ELR (cell line): ENCODE results near the gene MCM6.

Source experiments
- DNase-seq: peaks from one replicate; pipeline ENCODE4 v3.0.0-alpha.2; 2015; ENCODE audit warnings: low read depth

The MCM6 gene

DNA sequence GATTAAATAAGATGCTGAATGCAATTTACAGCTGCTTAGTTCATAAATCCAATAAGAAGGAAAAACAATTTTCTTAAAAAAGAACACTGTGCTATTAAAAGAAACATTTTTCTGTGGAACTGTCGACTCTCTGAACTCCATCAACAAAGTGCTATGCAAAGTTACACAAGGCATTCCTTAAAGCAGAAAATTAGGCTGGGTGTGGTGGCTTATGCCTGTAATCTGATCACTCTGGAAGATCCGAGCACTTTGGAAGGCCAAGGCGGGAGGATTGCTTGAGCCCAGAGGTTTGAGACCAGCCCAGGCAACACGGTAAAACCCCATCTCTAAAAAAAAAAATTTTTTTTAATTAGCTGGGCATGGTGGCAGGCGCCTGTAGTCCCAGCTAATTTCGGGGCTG is 13.0 kb downstream of the MCM6 start:
- DNase-seq: no peak

DNA sequence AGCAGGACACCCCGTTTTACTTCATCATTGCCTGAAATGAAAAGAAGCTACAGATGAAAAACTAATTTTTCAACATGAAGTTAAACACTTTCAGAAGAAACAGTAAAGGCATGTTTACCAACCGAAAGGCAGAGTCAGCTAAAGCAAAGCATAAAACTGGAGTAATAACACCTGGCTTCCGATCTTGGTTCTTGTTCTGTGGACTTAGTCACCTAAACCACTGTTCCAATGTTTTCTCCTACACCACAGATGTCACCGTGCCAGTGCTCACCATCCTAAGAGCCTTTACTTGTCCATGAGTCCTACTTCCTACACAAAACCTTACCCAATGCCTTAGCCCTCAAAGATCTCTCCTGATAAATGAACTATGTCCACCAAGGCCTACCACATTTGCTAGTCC is 13.5 kb downstream of the MCM6 start:
- DNase-seq: no peak

DNA sequence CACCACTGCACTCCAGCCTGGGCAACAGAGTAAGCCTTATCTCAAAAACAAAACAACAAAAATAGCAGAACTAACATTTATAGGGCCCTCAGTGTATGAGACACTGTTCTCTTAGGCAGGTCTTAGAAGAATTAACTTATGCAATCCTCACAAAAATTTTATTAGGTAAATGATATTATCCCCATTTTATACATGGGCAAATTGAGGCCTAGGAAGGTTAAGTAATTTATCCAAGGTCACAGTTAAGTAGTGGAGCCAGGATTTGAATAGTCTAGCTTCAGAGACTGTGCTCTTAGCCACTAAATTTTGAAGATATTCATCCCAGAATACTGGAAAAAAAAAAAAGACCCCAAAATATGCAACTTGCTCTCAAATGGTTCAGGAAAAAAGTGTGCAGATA is 22.8 kb downstream of the MCM6 start:
- DNase-seq: no peak

DNA sequence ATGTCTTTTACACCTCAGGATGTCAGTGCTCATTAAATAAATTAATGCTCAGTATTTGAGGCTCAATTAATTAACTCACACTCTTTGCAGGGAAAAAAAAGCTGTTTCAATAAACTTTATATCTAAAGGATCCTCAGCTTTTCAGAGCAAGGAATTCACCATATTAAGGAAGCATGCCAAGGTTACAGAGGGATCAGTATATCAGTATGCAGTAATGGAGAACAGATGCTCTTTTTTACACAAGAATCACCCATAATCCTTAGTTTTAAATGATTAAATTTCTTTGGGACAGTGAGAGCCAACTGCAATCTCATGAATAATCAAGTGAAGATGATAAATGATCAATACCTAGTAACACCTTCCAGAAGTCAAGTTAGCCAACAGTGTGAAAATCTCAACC is 24.4 kb downstream of the MCM6 start:
- DNase-seq: no peak

DNA sequence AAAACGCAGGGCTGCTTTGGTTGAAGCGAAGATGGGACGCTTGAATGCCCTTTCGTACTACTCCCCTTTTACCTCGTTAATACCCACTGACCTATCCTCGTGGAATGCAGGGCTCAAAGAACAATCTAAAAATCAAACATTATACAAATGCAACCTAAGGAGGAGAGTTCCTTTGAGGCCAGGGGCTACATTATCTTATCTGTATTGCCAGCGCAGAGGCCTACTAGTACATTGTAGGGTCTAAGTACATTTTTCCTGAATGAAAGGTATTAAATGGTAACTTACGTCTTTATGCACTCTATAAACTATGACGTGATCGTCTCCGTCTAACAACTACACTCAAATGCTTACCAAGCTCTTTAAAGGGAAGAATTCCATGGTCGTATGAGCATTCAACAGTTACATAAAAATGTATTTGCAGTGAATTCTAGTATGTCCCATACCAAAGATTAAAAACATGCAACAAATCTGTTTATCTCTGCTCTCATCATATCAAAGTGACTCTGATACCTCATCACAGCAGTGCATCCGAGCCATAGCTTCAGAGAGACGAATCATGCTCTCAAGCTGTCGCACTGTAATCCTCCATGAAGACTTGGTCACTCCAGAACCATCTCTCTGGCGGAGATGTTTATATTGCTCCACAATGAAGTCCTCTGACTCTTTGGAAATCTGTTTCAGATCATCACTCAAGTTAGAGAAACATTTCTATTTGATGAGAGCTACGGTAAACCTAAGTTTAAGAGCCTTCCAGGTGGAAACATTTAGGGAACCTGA is 25.2 kb downstream of the MCM6 start:
- DNase-seq: no peak

DNA sequence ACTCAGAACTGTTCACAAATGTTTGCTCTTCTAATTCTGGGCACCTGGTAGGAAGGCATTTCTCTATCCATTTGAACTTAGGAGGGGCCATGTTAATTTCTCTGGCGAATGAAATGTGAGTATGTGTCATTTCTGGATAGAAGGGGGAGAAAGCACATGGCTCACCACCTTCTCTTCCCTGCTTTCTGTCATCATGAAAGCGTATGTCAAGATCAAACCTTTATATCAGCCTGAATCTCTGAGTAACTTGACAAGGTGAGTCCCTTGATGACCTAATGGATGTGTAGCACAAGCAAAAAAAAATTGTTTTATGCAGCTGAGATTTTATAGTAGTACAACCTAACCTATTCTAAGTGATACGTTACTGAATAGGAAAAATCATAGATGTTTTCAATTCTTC is 27.2 kb downstream of the MCM6 start:
- DNase-seq: no peak

DNA sequence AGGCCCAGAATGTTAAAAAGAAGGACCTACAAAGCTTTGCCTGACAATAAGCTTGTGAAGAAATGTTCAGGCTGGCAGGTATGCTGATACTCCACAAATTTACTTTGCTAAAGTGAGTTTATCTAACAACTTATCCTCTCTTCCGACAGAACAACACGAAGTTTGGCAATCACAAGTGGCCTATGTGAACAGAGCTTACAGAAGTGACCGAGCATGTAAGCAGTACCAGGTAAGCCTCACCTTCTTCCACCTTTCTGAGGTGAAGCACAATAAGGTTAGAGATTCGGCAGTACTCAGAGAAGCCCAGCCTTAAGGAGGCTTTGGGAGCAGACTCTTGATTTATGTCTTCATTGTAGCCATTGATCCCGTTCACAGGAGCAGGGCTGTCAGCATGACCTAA is 30.2 kb downstream of the MCM6 start:
- DNase-seq: no peak

DNA sequence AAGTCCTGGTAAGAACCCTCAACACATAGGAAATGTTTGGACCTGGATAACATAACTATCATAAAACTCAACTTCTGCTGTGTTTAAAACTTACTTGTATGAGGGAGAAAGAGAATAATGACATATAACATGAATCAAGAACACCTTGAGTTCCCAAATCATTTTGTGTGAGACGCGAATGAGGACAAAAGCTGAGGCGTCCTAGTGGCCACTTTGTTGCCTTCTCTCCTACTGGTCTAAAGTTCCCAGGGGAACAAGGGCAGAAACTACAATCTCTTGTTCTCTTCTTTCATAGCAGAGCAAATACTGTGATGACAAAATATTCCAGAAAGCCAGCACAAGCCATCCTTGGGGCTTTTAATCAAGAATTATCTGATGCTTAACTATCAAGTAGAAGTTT is 31.0 kb downstream of the MCM6 start:
- no peak for DNase-seq

DNA sequence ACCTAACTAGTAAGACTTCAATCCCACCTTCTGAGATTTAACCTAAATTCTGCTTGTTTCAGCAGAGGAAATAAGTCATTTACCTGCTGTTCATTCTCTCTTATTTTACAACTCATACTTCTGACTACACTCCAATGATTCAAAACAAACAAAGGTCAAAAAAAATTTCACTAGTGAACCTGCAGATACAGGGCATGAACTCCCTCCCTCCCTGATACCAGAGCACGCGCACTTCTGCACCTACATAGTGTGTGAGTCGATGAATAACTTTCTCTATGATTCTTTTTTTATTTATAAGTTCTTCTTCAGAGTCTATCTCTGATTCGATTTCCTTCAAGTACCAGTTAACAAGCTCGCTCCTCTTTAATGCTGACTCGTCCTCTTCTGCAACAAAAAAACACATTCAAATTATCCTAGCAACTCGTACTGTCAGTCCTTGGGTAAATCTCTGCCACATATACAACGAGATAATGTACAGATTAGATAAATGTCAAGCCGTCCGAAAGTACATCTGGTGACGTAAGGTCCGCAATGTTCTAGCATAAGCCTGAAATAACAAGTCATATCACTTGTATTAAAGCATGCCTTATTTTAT is 31.8 kb downstream of the MCM6 start:
- DNase-seq: no peak

DNA sequence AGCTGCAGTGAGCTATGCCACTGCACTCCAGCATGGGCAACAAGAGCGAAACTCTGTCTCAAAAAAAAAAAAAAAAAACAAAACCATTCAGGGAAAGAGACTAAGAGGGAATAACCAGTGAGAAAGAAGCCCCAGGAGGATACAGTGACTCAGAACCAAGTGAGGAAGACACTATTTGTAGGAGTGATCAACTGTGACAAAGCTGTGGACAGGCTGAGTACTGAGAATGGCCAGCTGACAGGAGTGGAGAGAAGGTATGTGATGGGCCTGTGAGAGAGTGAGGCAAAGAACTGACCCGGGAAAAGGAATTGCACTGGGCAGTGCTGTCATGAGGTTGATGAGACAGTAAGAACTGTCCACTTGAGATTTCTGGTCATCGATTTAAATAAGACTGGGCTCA is 32.6 kb downstream of the MCM6 start:
- DNase-seq: no peak

DNA sequence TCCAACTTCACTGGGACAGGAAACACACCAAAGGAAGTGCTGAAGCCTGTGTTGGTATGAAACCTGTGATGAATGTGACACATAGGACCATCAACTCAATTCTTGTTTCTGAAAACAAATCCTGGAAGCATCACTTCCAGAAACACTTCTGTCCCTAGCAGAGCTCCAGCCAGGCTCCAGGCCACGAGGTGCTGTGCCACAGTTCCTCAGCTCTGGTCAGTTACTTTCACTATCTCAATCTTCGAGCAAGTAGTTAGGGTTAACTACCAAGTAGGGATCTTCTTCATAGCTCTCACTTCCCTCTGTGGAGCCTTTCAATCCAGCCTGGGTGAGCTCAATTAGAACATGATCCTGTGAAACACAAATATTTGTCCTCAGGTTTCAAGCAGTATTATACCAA is 35.6 kb downstream of the MCM6 start:
- DNase-seq: no peak

DNA sequence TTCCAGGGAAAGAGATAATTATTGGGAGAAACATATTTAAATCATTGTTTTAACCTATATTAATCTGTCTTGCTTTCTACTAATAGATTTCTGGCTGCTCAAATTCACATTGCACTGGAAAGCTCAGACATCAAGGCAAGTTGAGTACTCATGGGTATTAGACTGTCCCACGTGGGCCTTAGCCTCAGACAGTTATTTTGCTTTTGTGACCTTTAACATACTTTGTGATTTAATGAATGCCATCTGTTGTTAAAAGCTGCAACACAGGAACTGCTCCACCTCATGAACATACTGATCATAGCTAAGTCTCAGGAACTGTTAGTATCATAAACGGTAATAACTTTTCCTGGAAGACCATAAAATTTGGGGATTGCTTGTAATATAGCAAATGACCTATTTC is 36.5 kb downstream of the MCM6 start:
- peak; percentile 29 for DNase-seq

DNA sequence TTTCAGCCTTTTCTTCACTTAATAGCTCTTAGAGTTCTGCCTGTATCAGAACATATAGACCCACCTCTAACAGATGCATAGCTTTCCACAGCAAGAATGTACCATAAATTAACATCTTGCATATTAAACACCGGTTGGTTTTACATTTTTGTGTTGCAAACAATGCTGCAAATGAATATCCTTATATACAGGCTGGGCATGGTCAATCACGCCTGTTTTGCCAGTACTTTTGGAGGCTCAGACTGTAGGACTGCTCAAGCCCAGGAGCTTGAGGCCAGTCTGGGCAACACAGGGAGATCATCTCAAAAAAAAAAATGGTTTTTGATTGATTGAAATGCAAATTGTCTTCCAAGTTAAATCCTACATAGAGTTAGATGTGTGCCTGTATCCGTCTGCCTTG is 37.7 kb downstream of the MCM6 start:
- DNase-seq: no peak

DNA sequence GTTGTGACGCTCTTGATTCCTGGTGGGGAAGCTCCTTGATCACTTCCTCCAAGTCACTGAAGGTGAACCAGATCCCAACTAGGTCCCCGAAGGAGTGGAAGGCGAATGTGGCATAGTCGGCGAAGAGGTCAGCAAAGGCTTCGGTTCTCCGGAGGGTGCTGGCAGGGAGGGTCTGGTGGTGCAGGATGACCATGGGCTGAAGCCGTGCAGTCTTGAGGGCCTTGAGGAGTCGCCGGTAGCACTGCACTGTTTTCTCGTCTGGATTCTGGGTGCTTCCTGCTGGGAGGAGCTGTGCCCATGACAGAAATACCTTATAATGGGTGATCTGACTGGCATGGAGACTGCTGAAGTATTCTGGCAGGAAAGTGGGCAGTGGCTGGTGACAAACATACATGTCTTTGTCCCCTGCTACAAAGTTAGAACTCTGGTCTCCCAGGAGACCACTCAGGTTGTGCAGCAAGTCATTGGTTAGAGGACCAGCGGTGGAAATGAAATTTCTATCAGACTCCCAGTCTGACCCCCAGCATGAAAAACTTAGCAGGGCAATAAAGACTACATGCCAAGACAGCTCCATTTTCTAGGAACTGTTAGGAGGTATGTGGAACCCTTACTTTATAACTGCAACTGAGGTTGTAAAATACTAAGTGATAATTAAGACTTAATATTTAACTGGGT is 39.5 kb downstream of the MCM6 start, which contains the start of gene LCT:
LCT (minus strand) TSS at position 589 of the 675 bp plus-strand sequence; CDS start at position 574, 15 bp downstream.
- DNase-seq: no peak

DNA sequence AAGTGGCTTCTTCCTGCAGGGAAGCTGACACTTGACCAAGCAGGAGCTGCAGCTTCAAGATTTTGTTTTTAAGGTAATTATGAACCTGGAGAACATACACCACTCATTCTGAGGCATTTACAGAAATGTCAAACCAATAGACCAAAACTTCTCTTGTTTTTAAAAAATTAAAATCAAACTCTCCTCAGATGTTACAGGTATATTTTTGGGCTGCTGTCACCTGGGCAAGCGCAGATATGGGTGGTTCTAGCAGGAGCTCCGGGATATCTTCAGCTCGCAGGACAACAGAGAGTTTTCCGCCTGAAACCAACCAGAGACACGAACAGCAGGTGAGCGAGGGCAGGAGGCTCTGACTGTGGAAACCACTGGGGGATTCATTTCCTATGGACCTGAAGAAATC is 43.4 kb downstream of the MCM6 start:
- DNase-seq: no peak

DNA sequence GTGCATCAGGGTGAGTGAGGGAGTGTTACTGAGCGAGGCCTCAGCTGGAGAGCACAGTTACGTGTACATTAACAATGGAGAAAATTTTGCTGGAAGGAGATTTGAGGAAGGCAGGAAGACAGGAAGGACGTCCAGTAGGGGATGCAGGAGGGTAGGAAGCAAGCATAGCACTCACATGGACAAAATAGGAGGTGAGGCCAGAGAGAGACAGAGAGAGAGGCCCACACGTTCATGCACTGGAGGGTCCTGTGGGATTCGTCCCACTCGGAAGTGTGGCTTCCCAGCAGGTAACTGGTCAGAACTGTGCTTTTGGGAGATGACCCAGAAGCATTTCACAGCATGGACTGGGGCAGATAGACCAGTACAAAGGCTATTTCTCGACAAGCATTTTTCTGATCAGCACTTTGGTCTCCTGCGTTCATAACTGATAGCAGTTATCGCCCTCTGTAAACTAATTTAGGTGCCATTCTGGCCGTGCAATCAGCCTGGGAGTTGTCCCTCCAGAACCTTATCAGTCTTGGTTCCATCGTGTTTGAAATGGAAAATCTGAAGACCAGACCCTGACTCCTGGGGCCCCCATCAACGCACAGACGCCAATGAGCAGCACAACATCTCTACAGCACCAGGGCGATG is 44.9 kb downstream of the MCM6 start:
- DNase-seq: no peak

DNA sequence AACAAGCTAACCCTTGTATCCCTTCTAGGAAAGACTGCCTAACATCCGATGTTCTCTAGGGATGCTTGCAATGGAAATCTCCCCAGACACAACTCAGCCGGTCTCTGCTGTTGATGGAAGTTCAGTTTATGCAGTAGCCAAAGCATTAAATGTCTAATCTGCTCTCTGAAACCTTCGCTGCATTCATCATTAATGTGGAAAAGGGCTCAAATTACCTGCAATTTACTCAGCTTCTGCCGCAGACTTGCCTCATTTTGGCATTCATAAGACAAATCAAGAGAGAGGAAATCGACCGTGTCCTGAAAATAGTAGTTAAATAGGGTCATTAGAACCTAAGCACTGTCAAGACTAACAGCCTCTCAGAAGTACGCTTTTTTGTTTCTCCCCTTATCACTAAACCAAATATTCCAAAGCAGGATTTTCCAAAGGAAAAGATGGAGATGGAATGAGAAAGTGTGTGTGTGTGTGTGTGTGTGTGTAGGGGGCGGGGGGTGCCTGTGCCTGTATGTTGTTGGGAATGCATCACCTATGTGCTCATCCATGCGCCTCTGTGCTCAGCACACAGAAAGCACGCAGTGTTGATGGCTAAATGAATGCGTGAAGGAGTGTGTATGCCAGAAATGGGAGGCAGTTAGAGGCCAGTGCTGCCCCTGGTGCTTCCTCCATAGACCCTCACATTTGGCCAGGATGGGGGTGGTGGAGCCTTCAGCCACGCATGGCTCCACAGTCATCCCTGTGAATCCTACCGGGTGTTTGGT is 46.7 kb downstream of the MCM6 start:
- no peak for DNase-seq

DNA sequence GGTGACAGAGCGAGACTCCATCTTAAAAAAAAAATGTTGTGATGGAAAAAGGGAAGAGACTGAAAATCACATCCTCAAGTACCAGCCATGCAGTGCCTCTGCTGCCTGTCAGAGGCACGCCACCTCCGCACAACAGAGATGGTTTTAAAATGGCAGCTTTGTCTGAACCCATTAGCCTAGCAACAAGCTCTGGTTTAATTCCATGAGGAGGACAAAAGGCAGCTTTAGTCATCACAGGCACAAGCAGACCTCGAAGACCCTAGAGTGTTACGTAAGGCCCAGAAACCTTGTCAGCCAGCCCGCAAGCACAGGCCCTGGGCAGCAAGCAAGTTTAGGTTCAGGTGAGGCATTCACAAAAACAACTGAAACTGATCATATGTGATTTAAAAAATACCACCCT is 49.7 kb downstream of the MCM6 start:
- DNase-seq: no peak

DNA sequence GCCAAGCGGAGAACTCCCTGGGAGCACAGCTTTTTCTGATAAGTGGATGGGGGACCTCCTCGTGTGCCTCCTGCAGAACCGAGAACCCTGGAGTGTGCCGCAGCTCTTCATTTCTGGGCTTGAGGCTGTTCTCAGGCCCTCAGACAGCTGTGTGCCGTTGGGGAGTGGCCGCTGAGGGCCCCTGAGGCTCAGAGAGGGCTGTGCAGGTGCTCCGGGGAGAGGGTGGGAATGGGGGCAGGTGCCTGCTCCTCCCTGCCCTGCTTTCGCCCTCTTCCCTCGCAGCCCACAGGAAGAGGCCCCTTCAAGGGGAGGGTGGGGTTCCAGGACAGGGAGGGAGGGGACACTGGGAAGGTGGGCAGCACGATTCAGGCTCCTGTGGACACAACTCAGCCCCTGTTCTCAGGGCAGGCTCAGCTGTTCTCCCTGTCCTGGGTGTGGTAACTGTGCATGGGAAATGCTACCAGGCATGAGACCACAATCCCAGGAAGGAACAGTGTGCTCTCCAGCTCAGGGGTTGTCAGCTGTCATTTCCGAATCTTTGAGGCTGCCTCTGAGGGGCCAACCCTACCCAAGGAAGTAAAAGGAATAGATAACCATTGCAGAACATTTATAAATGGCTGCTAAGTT is 50.6 kb downstream of the MCM6 start:
- no peak for DNase-seq

DNA sequence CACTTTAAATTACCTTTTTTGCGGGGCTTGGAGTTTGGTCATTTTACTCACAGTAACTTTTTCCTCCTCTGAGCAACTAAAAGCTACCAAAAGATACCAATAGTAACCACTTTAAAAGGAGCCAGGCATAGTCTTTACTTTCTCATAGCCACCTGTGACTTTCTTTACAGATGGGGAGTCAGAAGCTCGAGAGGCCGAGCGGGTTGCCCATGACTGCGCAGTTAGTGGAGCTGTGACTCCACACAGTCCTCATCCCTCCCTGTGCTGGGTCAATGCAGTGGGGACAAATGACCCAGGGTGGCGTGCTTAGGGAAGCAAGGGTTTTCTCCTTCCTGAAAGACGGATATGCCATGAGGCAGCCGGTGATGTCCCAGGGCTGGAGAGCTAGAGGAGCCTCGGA is 51.1 kb downstream of the MCM6 start:
- no peak for DNase-seq

DNA sequence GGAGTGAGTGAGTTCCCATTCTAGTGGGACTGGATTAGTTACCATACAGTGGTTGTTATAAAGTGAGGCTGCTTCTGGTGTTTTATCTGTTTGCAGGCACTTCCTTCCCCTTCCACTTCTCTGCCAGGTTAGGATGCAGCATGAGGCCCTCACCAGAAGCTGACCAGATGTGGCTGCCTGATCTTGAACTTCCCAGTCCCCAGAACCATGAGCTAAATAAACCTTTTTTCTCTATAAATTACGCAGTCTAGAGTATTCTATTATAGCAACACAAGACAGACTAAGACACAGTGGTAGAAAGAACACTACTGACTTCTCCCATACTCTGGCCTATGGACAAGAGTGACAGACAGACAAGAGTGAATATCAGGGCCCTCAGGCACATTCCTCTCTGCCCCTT is 53.4 kb downstream of the MCM6 start:
- no peak for DNase-seq

DNA sequence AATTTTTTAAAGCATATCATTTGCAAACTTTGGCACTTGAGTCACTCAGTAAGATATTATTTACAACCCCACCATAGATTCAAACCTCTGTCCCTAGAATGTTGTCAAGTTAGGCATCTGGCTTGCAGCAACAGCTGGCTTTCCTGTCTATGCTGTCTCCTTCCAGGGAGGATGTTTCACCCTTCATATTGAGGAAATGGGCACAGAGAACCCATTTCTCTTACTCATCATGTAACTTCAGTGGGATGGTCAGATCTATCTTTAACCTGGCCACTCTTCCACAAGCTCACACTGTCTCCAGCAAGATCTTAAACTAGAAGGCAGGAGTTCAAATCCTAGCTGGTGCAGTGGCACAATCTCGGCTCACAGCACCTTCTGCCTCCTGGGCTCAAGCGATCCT is 55.1 kb downstream of the MCM6 start:
- DNase-seq: no peak
